Stomach smooth muscle (tissue), 2 donors: Measurements from ENCODE around the gene GTF2H3.
A peak's percentile ranks its signal among the peaks of the same experiment; 100 is the strongest.

Experiments
- H3K27ac ChIP-seq: one replicate; pipeline ENCODE4 v1.7.0; 2013; ENCODE audit warnings: mild to moderate bottlenecking, low read length, inconsistent platforms
- H3K27me3 ChIP-seq, 2 donors: one replicate each; pipeline ENCODE4 v1.7.0; 2013; ENCODE audit warnings: low read length in 2 of 2; ENCODE audit not compliant: insufficient read depth in 2 of 2, control insufficient read depth in 1 of 2
- H3K36me3 ChIP-seq, 2 donors: one replicate each; pipeline ENCODE4 v1.7.0; 2013; ENCODE audit warnings: low read length in 2 of 2; ENCODE audit not compliant: control insufficient read depth in 2 of 2, insufficient read depth in 2 of 2
- H3K4me1 ChIP-seq: one replicate; pipeline ENCODE4 v1.7.0; 2013; ENCODE audit warnings: low read length; ENCODE audit not compliant: control insufficient read depth, insufficient read depth
- H3K4me3 ChIP-seq, 2 donors: one replicate each; pipeline ENCODE4 v1.7.0; 2013; ENCODE audit warnings: low read length in 2 of 2
- H3K9ac ChIP-seq, 2 donors: one replicate each; pipeline ENCODE4 v1.7.0; 2013; ENCODE audit warnings: low read length in 2 of 2, mild to moderate bottlenecking in 1 of 2
- H3K9me3 ChIP-seq, 2 donors: one replicate each; pipeline ENCODE4 v1.7.0; 2013; ENCODE audit warnings: low read length in 2 of 2; ENCODE audit not compliant: control insufficient read depth in 2 of 2
- donor health status: healthy.
- donor health status: Pancreatic carcinoma.

Gene GTF2H3

GRCh38 chr12:123675436-123675835, 41.8 kb downstream of the GTF2H3 start:
- no peak overlapping the region for H3K4me3 ChIP-seq

GRCh38 chr12:123676616-123677320, 43.1 kb downstream of the GTF2H3 start:
- Histone ChIP-seq H3K9me3 (no peaks in the 10 kb centered on the region), H3K27ac (no peak overlapping the region), H3K27me3 (no peaks in the 10 kb centered on the region), H3K4me3 (no peak overlapping the region), H3K4me1 (peaks cover 5% of the 10 kb centered on the region), H3K9ac (no peak overlapping the region), H3K36me3 (peaks cover 26 to 32% of the 10 kb centered on the region in 2 donors)

More at GRCh38 chr12:123675436-123675835, 41.8 kb downstream of the GTF2H3 start:
- peaks cover 21 to 26% of the 10 kb centered on the region in 2 donors for H3K36me3 ChIP-seq
- peaks cover 15% of the 10 kb centered on the region for H3K4me1 ChIP-seq
- H3K9me3 ChIP-seq = no peaks in the 10 kb centered on the region
- peak overlapping the region in 1 of 2 donors; percentile 21 for H3K9ac ChIP-seq
- H3K27me3 ChIP-seq = no peaks in the 10 kb centered on the region
- H3K27ac ChIP-seq = no peak overlapping the region

- Histone ChIP-seq H3K4me3 (no peak overlapping the region), H3K27me3 (no peaks in the 10 kb centered on the region), H3K9ac (no peak overlapping the region), H3K27ac (no peak overlapping the region), H3K9me3 (no peaks in the 10 kb centered on the region), H3K36me3 (peaks cover 24 to 33% of the 10 kb centered on the region in 2 donors), H3K4me1 (no peaks in the 10 kb centered on the region)
Observed at GRCh38 chr12:123678981-123679380, 45.4 kb downstream of the GTF2H3 start.

- no peak overlapping the region for H3K27ac ChIP-seq
- H3K4me1 ChIP-seq = no peaks in the 10 kb centered on the region
- no peak overlapping the region for H3K4me3 ChIP-seq
- H3K27me3 ChIP-seq = no peaks in the 10 kb centered on the region
- no peak overlapping the region for H3K9ac ChIP-seq
- H3K36me3 ChIP-seq = peaks cover 19 to 24% of the 10 kb centered on the region in 2 donors
- H3K9me3 ChIP-seq = no peaks in the 10 kb centered on the region
Observed at GRCh38 chr12:123681605-123682004, 48.0 kb downstream of the GTF2H3 start.

- H3K27ac ChIP-seq = no peak overlapping the region
- no peaks in the 10 kb centered on the region for H3K4me1 ChIP-seq
- H3K4me3 ChIP-seq = no peak overlapping the region
- no peaks in the 10 kb centered on the region for H3K9me3 ChIP-seq
- H3K36me3 ChIP-seq = peaks cover 20% of the 10 kb centered on the region in 2 donors
- H3K27me3 ChIP-seq = no peaks in the 10 kb centered on the region
- no peak overlapping the region for H3K9ac ChIP-seq
Observed at GRCh38 chr12:123683964-123684363, 50.3 kb downstream of the GTF2H3 start.

GRCh38 chr12:123686636-123687190, 53.1 kb downstream of the GTF2H3 start:
- Histone ChIP-seq H3K27me3 (no peaks in the 10 kb centered on the region), H3K27ac (no peak overlapping the region), H3K4me1 (no peaks in the 10 kb centered on the region), H3K36me3 (peaks cover 19 to 24% of the 10 kb centered on the region in 2 donors), H3K9me3 (no peaks in the 10 kb centered on the region), H3K4me3 (no peak overlapping the region), H3K9ac (no peak overlapping the region)

GRCh38 chr12:123690191-123690840, 56.7 kb downstream of the GTF2H3 start:
- Histone ChIP-seq H3K36me3 (peaks cover 19 to 24% of the 10 kb centered on the region in 2 donors), H3K27me3 (no peaks in the 10 kb centered on the region), H3K9me3 (no peaks in the 10 kb centered on the region), H3K4me3 (no peak overlapping the region), H3K9ac (no peak overlapping the region), H3K27ac (no peak overlapping the region), H3K4me1 (no peaks in the 10 kb centered on the region)

- Histone ChIP-seq H3K27ac (no peak overlapping the region), H3K9ac (no peak overlapping the region), H3K4me1 (no peaks in the 10 kb centered on the region), H3K4me3 (no peak overlapping the region), H3K9me3 (no peaks in the 10 kb centered on the region), H3K36me3 (peaks cover 17 to 31% of the 10 kb centered on the region in 2 donors), H3K27me3 (no peaks in the 10 kb centered on the region)
Observed at GRCh38 chr12:123696207-123696606, 62.6 kb downstream of the GTF2H3 start.

- Histone ChIP-seq H3K36me3 (peaks cover 16 to 28% of the 10 kb centered on the region in 2 donors), H3K9ac (no peak overlapping the region), H3K27ac (no peak overlapping the region), H3K9me3 (no peaks in the 10 kb centered on the region), H3K27me3 (no peaks in the 10 kb centered on the region), H3K4me1 (no peaks in the 10 kb centered on the region), H3K4me3 (no peak overlapping the region)
Observed at GRCh38 chr12:123696646-123697045, 63.0 kb downstream of the GTF2H3 start.

GRCh38 chr12:123705935-123706334, 72.3 kb downstream of the GTF2H3 start:
- Histone ChIP-seq H3K27me3 (no peaks in the 10 kb centered on the region), H3K4me3 (no peak overlapping the region), H3K27ac (no peak overlapping the region), H3K9me3 (no peaks in the 10 kb centered on the region), H3K9ac (no peak overlapping the region), H3K36me3 (peaks cover 12 to 18% of the 10 kb centered on the region in 2 donors), H3K4me1 (no peaks in the 10 kb centered on the region)

- no peaks in the 10 kb centered on the region for H3K9me3 ChIP-seq
- H3K9ac ChIP-seq = no peak overlapping the region
- H3K4me3 ChIP-seq = no peak overlapping the region
- H3K27me3 ChIP-seq = no peaks in the 10 kb centered on the region
- peaks cover 8% of the 10 kb centered on the region for H3K4me1 ChIP-seq
- H3K27ac ChIP-seq = no peak overlapping the region
- peaks cover 8 to 12% of the 10 kb centered on the region in 2 donors for H3K36me3 ChIP-seq
Observed at GRCh38 chr12:123707466-123707865, 73.8 kb downstream of the GTF2H3 start.
